ENCODE data around the gene LVRN.

GRCh38 chr5:116035123-116035522, 72.8 kb downstream of the LVRN start:
- TF ChIP-seq EP300 (IDR thresholded peaks at IDR 0.05; ENCODE audit: low read depth) (no peak), CTCF (IDR thresholded peaks at IDR 0.05) (no peak), POLR2A (IDR thresholded peaks at IDR 0.05) (no peak)
